ENCODE data around the gene SRSF11. TPM values are rescaled to one million over a fixed set of nuclear protein-coding genes. Genes with fewer than 3 reads are reported as not detected.

Gene SRSF11
- total RNA-seq, 5 donors from 2014 or later (not counting 1 experiment from before 2014, with no cell fraction given): 291 to 374 (median 302) TPM

DNA sequence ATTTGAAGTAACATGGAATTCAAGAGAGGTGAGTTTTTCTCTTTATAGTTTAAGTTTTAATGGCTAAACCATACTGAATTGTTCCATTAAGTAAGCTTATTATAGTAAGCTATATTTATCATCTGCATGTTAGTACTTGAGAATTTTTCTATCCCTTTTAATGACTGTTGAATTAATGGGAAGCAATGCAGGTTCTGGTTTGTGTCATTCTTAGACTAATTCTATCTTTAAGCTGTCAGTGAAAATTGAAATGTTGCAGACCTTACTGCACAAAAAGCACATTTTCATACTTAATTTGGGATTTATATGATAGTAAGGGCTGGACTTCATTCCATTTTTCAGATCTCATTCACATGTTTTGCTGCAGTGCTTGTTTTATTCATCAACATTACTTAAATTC lies 25.9 kb downstream of the SRSF11 start:
- DNase-seq (no peak), ATAC-seq (replicated peaks in 1 of 4) (no peak)
- Histone ChIP-seq H3K27ac (ENCODE audit: low read length) (no peak overlapping the region), H3K9me3 (no peaks in the 10 kb centered on the region), H3K4me3 (ENCODE audit: control insufficient read depth in 1 of 2, extremely low read depth in 1 of 2, low read length in 1 of 2) (no peak overlapping the region), H3K4me1 (ENCODE audit: control insufficient read depth in 1 of 2, extremely low read depth in 1 of 2, insufficient read depth in 2 of 2, low read length in 2 of 2) (no peaks in the 10 kb centered on the region), H3K36me3 (ENCODE audit: control insufficient read depth in 2 of 2, extremely low read depth in 1 of 2, insufficient read depth in 1 of 2, low read length in 1 of 2) (peaks cover 0 to 94% of the 10 kb centered on the region in 2 donors), H3K27me3 (replicated peaks in 1 of 2; ENCODE audit: control insufficient read depth in 2 of 2, extremely low read depth in 1 of 2, insufficient read depth in 2 of 2, low read length in 1 of 2) (no peaks in the 10 kb centered on the region)
- peaks cover 4 to 24% (median 8%) of the 10 kb centered on the region in 3 donors for H3K4me1 Mint-ChIP-seq
- no peaks in the 10 kb centered on the region for H3K27me3 Mint-ChIP-seq
- no peaks in the 10 kb centered on the region for H3K9me3 Mint-ChIP-seq
- ChIA-PET CTCF (no interaction called here), POLR2A (interaction anchor here (0.5 to 0.9 kb wide), 4 partner anchors 9 to 832 kb away, joined by 3 to 4 read pairs (median 3); no protein-coding TSS in a partner anchor)
- H3K36me3 Mint-ChIP-seq: peaks cover 71% of the 10 kb centered on the region
- peak overlapping the region in 1 of 2 donors; percentile 22 for H3K27ac Mint-ChIP-seq
- H3K4me3 Mint-ChIP-seq: no peak overlapping the region

DNA sequence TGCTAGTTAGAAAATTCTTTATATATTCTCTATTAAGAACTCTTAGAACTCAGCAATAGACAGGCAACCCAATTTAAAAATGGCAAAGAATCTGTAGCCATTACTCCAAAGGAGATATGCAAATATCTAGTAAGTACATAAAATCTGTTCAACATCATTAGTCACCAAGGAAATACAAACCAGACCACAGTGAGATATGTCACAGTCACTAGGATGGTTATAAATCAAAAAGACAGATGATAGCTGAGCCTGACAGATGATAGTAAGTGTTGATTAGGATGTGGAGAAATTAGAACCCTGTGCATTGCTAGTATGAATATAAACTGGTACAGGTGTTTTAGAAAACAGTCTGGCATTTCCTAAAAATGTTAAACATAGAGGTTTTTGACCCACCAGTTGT lies 26.6 kb downstream of the SRSF11 start:
- H3K36me3 Mint-ChIP-seq: peaks cover 70% of the 10 kb centered on the region

DNA sequence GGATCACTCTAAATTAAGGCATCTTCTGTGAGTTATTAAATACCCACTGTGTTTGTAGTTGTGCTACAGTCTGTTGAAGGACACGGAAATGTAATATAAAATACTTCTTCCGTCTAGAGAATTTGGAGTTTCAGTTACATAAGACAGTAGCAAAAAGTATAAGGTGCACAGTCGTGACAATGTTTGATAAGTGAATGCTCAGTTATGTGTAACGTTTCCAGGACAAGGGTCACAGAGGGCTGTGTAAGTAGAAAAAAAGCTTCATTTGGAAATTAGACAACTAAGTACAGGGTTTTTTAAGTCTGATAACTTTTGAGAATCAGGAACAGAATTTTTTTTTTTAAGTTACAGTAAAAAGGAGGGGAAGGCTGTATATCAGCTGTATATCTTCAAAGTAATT lies 27.5 kb downstream of the SRSF11 start:
- H3K9me3 ChIP-seq: no peaks in the 10 kb centered on the region
- H3K27ac ChIP-seq (ENCODE audit: low read length): no peak overlapping the region
- 94% methylated on average over 4 of the region's 4 CpGs for WGBS (ENCODE audit: insufficient coverage)
- H3K27me3 Mint-ChIP-seq: no peaks in the 10 kb centered on the region
- no peaks in the 10 kb centered on the region for H3K4me1 ChIP-seq (ENCODE audit: control insufficient read depth in 1 of 2, extremely low read depth in 1 of 2, insufficient read depth in 2 of 2, low read length in 2 of 2)
- CTCF ChIA-PET: no interaction called here
- H3K4me1 Mint-ChIP-seq: peaks cover 4 to 20% (median 8%) of the 10 kb centered on the region in 3 donors
- POLR2A ChIA-PET: interaction anchor here (0.6 kb wide), 2 partner anchors 20 to 101 kb away, joined by 5 to 6 read pairs; no protein-coding TSS in a partner anchor
- H3K27ac Mint-ChIP-seq: no peak overlapping the region
- H3K4me3 ChIP-seq (ENCODE audit: control insufficient read depth in 1 of 2, extremely low read depth in 1 of 2, low read length in 1 of 2): no peak overlapping the region
- peaks cover 0 to 82% of the 10 kb centered on the region in 2 donors for H3K36me3 ChIP-seq (ENCODE audit: control insufficient read depth in 2 of 2, extremely low read depth in 1 of 2, insufficient read depth in 1 of 2, low read length in 1 of 2)
- H3K4me3 Mint-ChIP-seq: no peak overlapping the region
- H3K36me3 Mint-ChIP-seq: peaks cover 63% of the 10 kb centered on the region
- no peak for DNase-seq
- no peaks in the 10 kb centered on the region for H3K9me3 Mint-ChIP-seq
- ATAC-seq (replicated peaks in 1 of 4): no peak
- H3K27me3 ChIP-seq (replicated peaks in 1 of 2; ENCODE audit: control insufficient read depth in 2 of 2, extremely low read depth in 1 of 2, insufficient read depth in 2 of 2, low read length in 1 of 2): no peaks in the 10 kb centered on the region

More for the DNA sequence above, 26.6 kb downstream of the SRSF11 start:
- DNase-seq (no peak), ATAC-seq (replicated peaks in 1 of 4) (no peak)
- Histone ChIP-seq H3K4me3 (ENCODE audit: control insufficient read depth in 1 of 2, extremely low read depth in 1 of 2, low read length in 1 of 2) (no peak overlapping the region), H3K27ac (ENCODE audit: low read length) (no peak overlapping the region), H3K27me3 (replicated peaks in 1 of 2; ENCODE audit: control insufficient read depth in 2 of 2, extremely low read depth in 1 of 2, insufficient read depth in 2 of 2, low read length in 1 of 2) (no peaks in the 10 kb centered on the region), H3K9me3 (no peaks in the 10 kb centered on the region), H3K36me3 (ENCODE audit: control insufficient read depth in 2 of 2, extremely low read depth in 1 of 2, insufficient read depth in 1 of 2, low read length in 1 of 2) (peaks cover 0 to 89% of the 10 kb centered on the region in 2 donors), H3K4me1 (ENCODE audit: control insufficient read depth in 1 of 2, extremely low read depth in 1 of 2, insufficient read depth in 2 of 2, low read length in 2 of 2) (no peaks in the 10 kb centered on the region)
- ChIA-PET CTCF (no interaction called here), POLR2A (interaction anchor here in 1 of 2 donors (0.6 kb wide), 1 partner anchor 27 kb away, joined by 3 read pairs; the partner anchor contains the start of gene SRSF11)
- no peak overlapping the region for H3K4me3 Mint-ChIP-seq
- no peak overlapping the region for H3K27ac Mint-ChIP-seq
- H3K27me3 Mint-ChIP-seq: no peaks in the 10 kb centered on the region
- H3K4me1 Mint-ChIP-seq: peaks cover 4 to 24% (median 8%) of the 10 kb centered on the region in 3 donors
- no peaks in the 10 kb centered on the region for H3K9me3 Mint-ChIP-seq

DNA sequence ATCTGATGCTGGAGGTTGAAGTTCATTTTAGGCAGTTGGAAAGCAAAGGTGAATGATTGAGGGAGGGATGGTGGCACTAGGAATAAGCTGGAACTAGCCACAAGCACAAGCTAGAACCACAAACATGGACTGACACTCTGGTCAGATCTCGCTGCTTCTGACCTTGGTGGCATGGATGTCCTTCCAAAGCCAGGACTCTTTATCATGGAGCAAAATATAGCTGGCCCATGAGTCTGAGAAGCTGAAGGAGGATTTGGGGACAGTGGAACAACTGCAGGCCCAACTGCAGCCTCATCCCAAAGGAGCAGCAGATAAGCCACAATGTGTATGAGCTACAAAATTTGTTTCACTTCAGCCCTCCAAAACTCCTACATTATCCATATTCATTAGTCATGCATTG lies 35.5 kb downstream of the SRSF11 start:
- Histone ChIP-seq H3K4me3 (ENCODE audit: control insufficient read depth in 1 of 2, extremely low read depth in 1 of 2, low read length in 1 of 2) (no peak overlapping the region), H3K27me3 (replicated peaks in 1 of 2; ENCODE audit: control insufficient read depth in 2 of 2, extremely low read depth in 1 of 2, insufficient read depth in 2 of 2, low read length in 1 of 2) (no peaks in the 10 kb centered on the region), H3K27ac (ENCODE audit: low read length) (no peak overlapping the region), H3K9me3 (no peaks in the 10 kb centered on the region), H3K4me1 (ENCODE audit: control insufficient read depth in 1 of 2, extremely low read depth in 1 of 2, insufficient read depth in 2 of 2, low read length in 2 of 2) (no peaks in the 10 kb centered on the region), H3K36me3 (ENCODE audit: control insufficient read depth in 2 of 2, extremely low read depth in 1 of 2, insufficient read depth in 1 of 2, low read length in 1 of 2) (peaks cover 0 to 6% of the 10 kb centered on the region in 2 donors)
- peaks cover 7% of the 10 kb centered on the region for H3K36me3 Mint-ChIP-seq
- DNase-seq: no peak
- no peaks in the 10 kb centered on the region for H3K9me3 Mint-ChIP-seq
- no peaks in the 10 kb centered on the region for H3K27me3 Mint-ChIP-seq
- CTCF ChIA-PET: no interaction called here
- H3K4me3 Mint-ChIP-seq: no peak overlapping the region
- peak overlapping the region in 1 of 2 donors; percentile 8 for H3K27ac Mint-ChIP-seq
- ATAC-seq (replicated peaks in 1 of 4): no peak
- POLR2A ChIA-PET: no interaction called here
- H3K4me1 Mint-ChIP-seq: no peaks in the 10 kb centered on the region
- WGBS (ENCODE audit: insufficient coverage): 86% methylated on average over 1 of the region's 1 CpG

DNA sequence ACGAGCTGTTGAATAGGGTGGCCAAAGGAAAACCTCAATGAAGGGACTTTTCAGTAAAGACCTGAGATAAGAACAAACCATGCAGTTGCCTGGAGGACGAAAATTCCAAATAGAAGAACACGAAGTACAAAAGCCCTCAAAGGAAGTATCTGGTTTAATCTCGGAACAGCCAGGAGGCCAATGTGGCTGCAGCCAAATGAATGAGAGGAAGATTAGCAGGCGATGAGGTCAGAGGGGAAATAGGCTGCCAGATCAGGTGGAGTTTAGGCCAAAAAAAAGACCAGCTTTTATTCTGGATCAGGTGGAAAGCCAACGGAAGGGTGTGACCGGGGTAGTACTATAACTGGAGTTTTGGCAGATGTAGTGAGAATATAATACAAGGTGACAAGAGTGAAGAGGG lies 43.7 kb downstream of the SRSF11 start:
- ChIA-PET CTCF (interaction anchor here in 1 of 2 donors (0.7 kb wide), 1 partner anchor 13 kb away, joined by 8 read pairs; no protein-coding TSS in a partner anchor), POLR2A (interaction anchor here in 1 of 2 donors (0.6 kb wide), 1 partner anchor 39 kb away, joined by 3 read pairs; no protein-coding TSS in a partner anchor)
- 98% methylated on average over 7 of the region's 7 CpGs for WGBS (ENCODE audit: insufficient coverage)
- Histone ChIP-seq H3K27ac (ENCODE audit: low read length) (no peak overlapping the region), H3K27me3 (replicated peaks in 1 of 2; ENCODE audit: control insufficient read depth in 2 of 2, extremely low read depth in 1 of 2, insufficient read depth in 2 of 2, low read length in 1 of 2) (no peaks in the 10 kb centered on the region), H3K9me3 (no peaks in the 10 kb centered on the region), H3K36me3 (ENCODE audit: control insufficient read depth in 2 of 2, extremely low read depth in 1 of 2, insufficient read depth in 1 of 2, low read length in 1 of 2) (peaks cover 4 to 21% of the 10 kb centered on the region in 2 donors), H3K4me3 (ENCODE audit: control insufficient read depth in 1 of 2, extremely low read depth in 1 of 2, low read length in 1 of 2) (no peak overlapping the region), H3K4me1 (ENCODE audit: control insufficient read depth in 1 of 2, extremely low read depth in 1 of 2, insufficient read depth in 2 of 2, low read length in 2 of 2) (no peaks in the 10 kb centered on the region)
- H3K36me3 Mint-ChIP-seq: peaks cover 47% of the 10 kb centered on the region
- no peaks in the 10 kb centered on the region for H3K4me1 Mint-ChIP-seq
- ATAC-seq (replicated peaks in 1 of 4) (no peak), DNase-seq (no peak)
- H3K27me3 Mint-ChIP-seq: no peaks in the 10 kb centered on the region
- peaks cover 0 to 4% (median 0%) of the 10 kb centered on the region in 3 donors for H3K9me3 Mint-ChIP-seq
- peak overlapping the region in 1 of 2 donors; percentile 16 for H3K27ac Mint-ChIP-seq
- no peak overlapping the region for H3K4me3 Mint-ChIP-seq

DNA sequence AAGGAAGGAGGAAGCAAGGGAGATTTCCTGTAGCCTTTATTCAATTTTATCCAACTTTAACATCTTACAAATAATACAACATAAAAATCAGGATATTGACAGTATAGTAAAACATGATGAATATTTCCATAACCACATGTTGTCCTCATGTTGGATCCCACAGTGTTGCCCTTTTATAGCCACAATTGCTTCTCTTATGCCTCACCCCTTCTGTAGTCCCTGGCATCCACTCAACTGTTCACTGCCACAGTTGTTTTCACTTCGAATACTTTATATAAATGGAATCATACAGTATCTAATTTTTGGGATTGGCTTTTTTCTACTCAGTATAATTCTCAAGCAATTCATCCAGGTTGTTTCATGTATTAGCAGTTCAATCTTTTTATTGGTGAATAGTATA lies 44.8 kb downstream of the SRSF11 start:
- no peak for ATAC-seq (replicated peaks in 1 of 4)

More for the DNA sequence above, 44.8 kb downstream of the SRSF11 start:
- H3K4me3 Mint-ChIP-seq: no peak overlapping the region
- Histone ChIP-seq H3K27ac (ENCODE audit: low read length) (no peak overlapping the region), H3K4me3 (ENCODE audit: control insufficient read depth in 1 of 2, extremely low read depth in 1 of 2, low read length in 1 of 2) (no peak overlapping the region), H3K9me3 (no peaks in the 10 kb centered on the region), H3K36me3 (ENCODE audit: control insufficient read depth in 2 of 2, extremely low read depth in 1 of 2, insufficient read depth in 1 of 2, low read length in 1 of 2) (peaks cover 4 to 21% of the 10 kb centered on the region in 2 donors), H3K4me1 (ENCODE audit: control insufficient read depth in 1 of 2, extremely low read depth in 1 of 2, insufficient read depth in 2 of 2, low read length in 2 of 2) (no peaks in the 10 kb centered on the region), H3K27me3 (replicated peaks in 1 of 2; ENCODE audit: control insufficient read depth in 2 of 2, extremely low read depth in 1 of 2, insufficient read depth in 2 of 2, low read length in 1 of 2) (no peaks in the 10 kb centered on the region)
- no peak for DNase-seq
- H3K27ac Mint-ChIP-seq: peak overlapping the region in 1 of 2 donors; percentile 12
- ChIA-PET POLR2A (no interaction called here), CTCF (no interaction called here)
- WGBS (ENCODE audit: insufficient coverage): no CpG with 5 or more reads among the region's 1 CpG
- no peaks in the 10 kb centered on the region for H3K4me1 Mint-ChIP-seq
- H3K27me3 Mint-ChIP-seq: no peaks in the 10 kb centered on the region
- peaks cover 0 to 4% (median 0%) of the 10 kb centered on the region in 3 donors for H3K9me3 Mint-ChIP-seq
- peaks cover 49% of the 10 kb centered on the region for H3K36me3 Mint-ChIP-seq

Measured in T-cell (primary cell).